Activated CD4-positive, alpha-beta T cell treated with anti-CD3 and anti-CD28 coated beads for 24 hours (primary cell): Measurements from ENCODE around the gene JUP.

Experiments used
- DNase-seq, 2 donors: peaks; one replicate each; pipeline ENCODE4 v3.0.0-alpha.2; 2020; ENCODE audit warnings: low read depth in 2 of 2

Gene JUP

GRCh38 chr17:41758601-41759000 lies 27.9 kb downstream of the JUP start:
- DNase-seq: no peak

GRCh38 chr17:41754066-41754465 lies 32.4 kb downstream of the JUP start:
- DNase-seq: no peak

- no peak for DNase-seq
Measured at GRCh38 chr17:41751288-41751687, 35.2 kb downstream of the JUP start.

- no peak for DNase-seq
Measured at GRCh38 chr17:41750862-41751261, 35.6 kb downstream of the JUP start.

GRCh38 chr17:41748275-41748674 lies 38.2 kb downstream of the JUP start:
- no peak for DNase-seq

GRCh38 chr17:41741709-41742108 lies 44.8 kb downstream of the JUP start:
- DNase-seq: no peak

GRCh38 chr17:41740506-41740905 lies 46.0 kb downstream of the JUP start:
- no peak for DNase-seq

- DNase-seq: no peak
Measured at GRCh38 chr17:41739661-41740352, 46.7 kb downstream of the JUP start.

GRCh38 chr17:41738801-41739112 lies 47.8 kb downstream of the JUP start:
- DNase-seq: no peak

- peak; percentile 67 to 72 for DNase-seq
Measured at GRCh38 chr17:41738077-41738800, 48.3 kb downstream of the JUP start.

- no peak for DNase-seq
Measured at GRCh38 chr17:41737680-41738023, 48.9 kb downstream of the JUP start.

- no peak for DNase-seq
Measured at GRCh38 chr17:41736983-41737679, 49.4 kb downstream of the JUP start.

- DNase-seq: no peak
Measured at GRCh38 chr17:41735744-41736143, 50.8 kb downstream of the JUP start.

GRCh38 chr17:41734949-41735313 lies 51.6 kb downstream of the JUP start:
- DNase-seq: no peak

GRCh38 chr17:41734139-41734948 lies 52.2 kb downstream of the JUP start, which contains the start of gene HAP1:
Gene HAP1, minus strand, starts transcription at chr17:41734643. Its CDS starts 9 bp downstream, at chr17:41734634.
- DNase-seq: no peak

GRCh38 chr17:41733348-41734138 lies 53.0 kb downstream of the JUP start:
- no peak for DNase-seq

GRCh38 chr17:41731836-41732235 lies 54.7 kb downstream of the JUP start:
- no peak for DNase-seq

GRCh38 chr17:41730479-41730878 lies 56.0 kb downstream of the JUP start:
- no peak for DNase-seq

- no peak for DNase-seq
Measured at GRCh38 chr17:41728056-41728455, 58.5 kb downstream of the JUP start.

GRCh38 chr17:41725134-41725533 lies 61.4 kb downstream of the JUP start:
- no peak for DNase-seq

- DNase-seq: no peak
Measured at GRCh38 chr17:41724476-41725050, 61.9 kb downstream of the JUP start.
